ENCODE measurements around the gene CHP1. TPM values are rescaled to one million over a fixed set of nuclear protein-coding genes. Genes with fewer than 3 reads are reported as not detected.

CHP1 gene
- total and polyA plus RNA-seq, 9 of the 15 experiments (the other 6 are each of a cell fraction or from before 2014, with no cell fraction given) = 31.7 to 83.4 (median 67.6) TPM

DNA sequence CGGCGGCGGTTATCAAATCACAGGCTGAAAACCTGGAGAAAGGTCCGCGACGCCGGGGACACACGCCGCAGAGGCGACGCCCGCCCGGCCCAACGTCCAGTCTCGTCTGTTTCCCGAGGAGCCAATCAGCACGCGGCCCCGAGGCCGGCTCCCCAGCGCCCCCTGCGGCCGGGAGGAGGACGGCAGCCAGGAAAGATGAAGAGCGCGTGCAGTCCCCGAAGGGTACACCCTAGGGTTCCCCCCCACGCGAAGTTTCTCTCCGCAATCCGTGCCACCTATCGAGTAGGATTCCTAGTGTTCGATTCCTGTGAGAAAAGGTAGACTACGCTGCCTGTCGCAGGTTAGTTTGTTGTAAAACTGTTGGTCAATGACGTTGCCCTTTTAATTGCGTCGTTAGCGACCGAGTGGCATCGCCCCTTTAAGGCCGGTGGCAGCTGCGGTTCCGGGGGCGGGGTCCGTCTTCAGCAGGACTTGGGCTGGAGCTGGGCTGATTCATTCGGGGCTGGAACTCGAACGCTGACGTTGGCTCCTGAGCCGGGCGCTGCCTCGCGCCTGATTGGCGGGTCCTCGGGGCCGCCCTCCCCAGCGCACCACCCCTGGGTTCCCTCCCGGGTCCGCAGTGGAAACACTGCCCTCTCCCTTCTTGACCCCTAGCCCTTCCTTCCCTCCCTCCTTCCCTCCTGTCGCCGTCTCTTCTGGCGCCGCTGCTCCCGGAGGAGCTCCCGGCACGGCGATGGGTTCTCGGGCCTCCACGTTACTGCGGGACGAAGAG, at the start of gene CHP1, which contains the start of gene EXD1 (continued):
- TF ChIP-seq, protein P1, sequence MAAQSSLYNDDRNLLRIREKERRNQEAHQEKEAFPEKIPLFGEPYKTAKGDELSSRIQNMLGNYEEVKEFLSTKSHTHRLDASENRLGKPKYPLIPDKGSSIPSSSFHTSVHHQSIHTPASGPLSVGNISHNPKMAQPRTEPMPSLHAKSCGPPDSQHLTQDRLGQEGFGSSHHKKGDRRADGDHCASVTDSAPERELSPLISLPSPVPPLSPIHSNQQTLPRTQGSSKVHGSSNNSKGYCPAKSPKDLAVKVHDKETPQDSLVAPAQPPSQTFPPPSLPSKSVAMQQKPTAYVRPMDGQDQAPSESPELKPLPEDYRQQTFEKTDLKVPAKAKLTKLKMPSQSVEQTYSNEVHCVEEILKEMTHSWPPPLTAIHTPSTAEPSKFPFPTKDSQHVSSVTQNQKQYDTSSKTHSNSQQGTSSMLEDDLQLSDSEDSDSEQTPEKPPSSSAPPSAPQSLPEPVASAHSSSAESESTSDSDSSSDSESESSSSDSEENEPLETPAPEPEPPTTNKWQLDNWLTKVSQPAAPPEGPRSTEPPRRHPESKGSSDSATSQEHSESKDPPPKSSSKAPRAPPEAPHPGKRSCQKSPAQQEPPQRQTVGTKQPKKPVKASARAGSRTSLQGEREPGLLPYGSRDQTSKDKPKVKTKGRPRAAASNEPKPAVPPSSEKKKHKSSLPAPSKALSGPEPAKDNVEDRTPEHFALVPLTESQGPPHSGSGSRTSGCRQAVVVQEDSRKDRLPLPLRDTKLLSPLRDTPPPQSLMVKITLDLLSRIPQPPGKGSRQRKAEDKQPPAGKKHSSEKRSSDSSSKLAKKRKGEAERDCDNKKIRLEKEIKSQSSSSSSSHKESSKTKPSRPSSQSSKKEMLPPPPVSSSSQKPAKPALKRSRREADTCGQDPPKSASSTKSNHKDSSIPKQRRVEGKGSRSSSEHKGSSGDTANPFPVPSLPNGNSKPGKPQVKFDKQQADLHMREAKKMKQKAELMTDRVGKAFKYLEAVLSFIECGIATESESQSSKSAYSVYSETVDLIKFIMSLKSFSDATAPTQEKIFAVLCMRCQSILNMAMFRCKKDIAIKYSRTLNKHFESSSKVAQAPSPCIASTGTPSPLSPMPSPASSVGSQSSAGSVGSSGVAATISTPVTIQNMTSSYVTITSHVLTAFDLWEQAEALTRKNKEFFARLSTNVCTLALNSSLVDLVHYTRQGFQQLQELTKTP (IDR thresholded peaks at IDR 0.05; ENCODE audit: low read depth in 1 of 2, partially characterized antibody in 2 of 2) = no peak
- 0 out of 2 replicates have a peak, but pooled peaks have one; percentile 39 for TF ChIP-seq STAG1 (CRISPR knock-in tag; IDR thresholded peaks at IDR 0.05; ENCODE audit: borderline replicate concordance)
- TF ChIP-seq HDAC2 (IDR thresholded peaks at IDR 0.05) = peak; percentile 84
- peak; percentile 66; the same call in 1 of the 2 replicates for TF ChIP-seq E2F3 (CRISPR knock-in tag; IDR thresholded peaks at IDR 0.05)
- TF ChIP-seq ZNF282 (CRISPR knock-in tag; IDR thresholded peaks at IDR 0.05) = peak; percentile 76; the same call in 1 of the 2 replicates
- no peak for TF ChIP-seq MECOM (CRISPR knock-in tag; IDR thresholded peaks at IDR 0.05)
- peak; percentile 78 for TF ChIP-seq KLF16 (IDR thresholded peaks at IDR 0.05)
- TF ChIP-seq PKNOX1 (IDR thresholded peaks at IDR 0.05) = peak; percentile 93
- TF ChIP-seq, protein P2, sequence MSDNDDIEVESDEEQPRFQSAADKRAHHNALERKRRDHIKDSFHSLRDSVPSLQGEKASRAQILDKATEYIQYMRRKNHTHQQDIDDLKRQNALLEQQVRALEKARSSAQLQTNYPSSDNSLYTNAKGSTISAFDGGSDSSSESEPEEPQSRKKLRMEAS (CRISPR knock-in tag; IDR thresholded peaks at IDR 0.05) = peak; percentile 100
- TF ChIP-seq, protein P3, sequence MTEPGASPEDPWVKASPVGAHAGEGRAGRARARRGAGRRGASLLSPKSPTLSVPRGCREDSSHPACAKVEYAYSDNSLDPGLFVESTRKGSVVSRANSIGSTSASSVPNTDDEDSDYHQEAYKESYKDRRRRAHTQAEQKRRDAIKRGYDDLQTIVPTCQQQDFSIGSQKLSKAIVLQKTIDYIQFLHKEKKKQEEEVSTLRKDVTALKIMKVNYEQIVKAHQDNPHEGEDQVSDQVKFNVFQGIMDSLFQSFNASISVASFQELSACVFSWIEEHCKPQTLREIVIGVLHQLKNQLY (CRISPR knock-in tag; conservative IDR thresholded peaks at IDR 0.05) = peak in 1 of 2 experiments; percentile 73; a peak in 1 of 4 replicates
- no peak for TF ChIP-seq ZNF3 (CRISPR knock-in tag; IDR thresholded peaks at IDR 0.05)
- no peak for TF ChIP-seq SP2 (IDR thresholded peaks at IDR 0.05; ENCODE audit: extremely low read depth, low read depth, low read length, poor library complexity, severe bottlenecking)
- peak; percentile 95 for TF ChIP-seq HMGN3 (IDR thresholded peaks at IDR 0.05; ENCODE audit: borderline replicate concordance, extremely low read depth, insufficient read length, low read depth, low read length)
- no peak for TF ChIP-seq ZNF354B (CRISPR knock-in tag; IDR thresholded peaks at IDR 0.05)
- peak; percentile 87; the same call in 1 of the 2 replicates for TF ChIP-seq CREB3L1 (IDR thresholded peaks at IDR 0.05; ENCODE audit: borderline replicate concordance, low read depth)
- TF ChIP-seq, protein P4, sequence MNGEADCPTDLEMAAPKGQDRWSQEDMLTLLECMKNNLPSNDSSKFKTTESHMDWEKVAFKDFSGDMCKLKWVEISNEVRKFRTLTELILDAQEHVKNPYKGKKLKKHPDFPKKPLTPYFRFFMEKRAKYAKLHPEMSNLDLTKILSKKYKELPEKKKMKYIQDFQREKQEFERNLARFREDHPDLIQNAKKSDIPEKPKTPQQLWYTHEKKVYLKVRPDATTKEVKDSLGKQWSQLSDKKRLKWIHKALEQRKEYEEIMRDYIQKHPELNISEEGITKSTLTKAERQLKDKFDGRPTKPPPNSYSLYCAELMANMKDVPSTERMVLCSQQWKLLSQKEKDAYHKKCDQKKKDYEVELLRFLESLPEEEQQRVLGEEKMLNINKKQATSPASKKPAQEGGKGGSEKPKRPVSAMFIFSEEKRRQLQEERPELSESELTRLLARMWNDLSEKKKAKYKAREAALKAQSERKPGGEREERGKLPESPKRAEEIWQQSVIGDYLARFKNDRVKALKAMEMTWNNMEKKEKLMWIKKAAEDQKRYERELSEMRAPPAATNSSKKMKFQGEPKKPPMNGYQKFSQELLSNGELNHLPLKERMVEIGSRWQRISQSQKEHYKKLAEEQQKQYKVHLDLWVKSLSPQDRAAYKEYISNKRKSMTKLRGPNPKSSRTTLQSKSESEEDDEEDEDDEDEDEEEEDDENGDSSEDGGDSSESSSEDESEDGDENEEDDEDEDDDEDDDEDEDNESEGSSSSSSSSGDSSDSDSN (IDR thresholded peaks at IDR 0.05; ENCODE audit: borderline replicate concordance in 1 of 2, low read depth in 2 of 2, low read length in 2 of 2) = peak in 1 of 2 experiments; percentile 53; a peak in 1 of 4 replicates

Data from K562 (cell line).